HepG2 (cell line): ENCODE results near the gene TESK1. TPM values are rescaled to one million over a fixed set of nuclear protein-coding genes. Genes with fewer than 3 reads are reported as not detected.

ENCODE experiments used
- AKAP8 ChIP-seq: sonication (generic); formaldehyde crosslinking; IDR thresholded peaks from 2 replicates; pipeline ENCODE4 v1.5.1; 2020; ENCODE audit warnings: mild to moderate bottlenecking, missing genetic modification reagents
- ATF6 ChIP-seq: sonication (generic); formaldehyde crosslinking; conservative IDR thresholded peaks from 2 replicates; pipeline ENCODE4 v1.4.0; 2020; ENCODE audit warnings: missing genetic modification reagents
- ATM ChIP-seq: fragments of 450-650 bp; IDR thresholded peaks from 2 replicates; pipeline ENCODE4 v1.7.1; 2017; ENCODE audit warnings: mild to moderate bottlenecking, borderline replicate concordance
- FIP1L1 ChIP-seq: fragments of 200-400 bp; formaldehyde crosslinking; IDR thresholded peaks from 2 replicates; pipeline ENCODE4 v1.6.1; 2018; ENCODE audit warnings: low read depth, mild to moderate bottlenecking, low read length, moderate library complexity, borderline replicate concordance; ENCODE audit not compliant: insufficient read depth
- HIVEP1 ChIP-seq: sonication (generic); formaldehyde crosslinking; IDR thresholded peaks from 2 replicates; pipeline ENCODE4 v1.4.0; 2020; ENCODE audit warnings: mild to moderate bottlenecking, missing genetic modification reagents
- MEIS2 ChIP-seq: sonication (generic); formaldehyde crosslinking; IDR thresholded peaks from 2 replicates; pipeline ENCODE4 v1.9.0; 2021; ENCODE audit warnings: mild to moderate bottlenecking, missing genetic modification reagents
- MTA3 ChIP-seq: sonication (generic); formaldehyde crosslinking; IDR thresholded peaks from 2 replicates; pipeline ENCODE4 v1.4.0; 2020; ENCODE audit warnings: missing genetic modification reagents
- NCOA5 ChIP-seq: sonication (generic); formaldehyde crosslinking; IDR thresholded peaks from 2 replicates; pipeline ENCODE4 v1.4.0; 2020; ENCODE audit warnings: missing genetic modification reagents
- POLR2AphosphoS5 ChIP-seq: IDR thresholded peaks from 2 replicates; pipeline ENCODE4 v1.6.1; 2012; ENCODE audit warnings: low read depth, low read length
- RBM39 ChIP-seq: fragments of 200-400 bp; formaldehyde crosslinking; IDR thresholded peaks from one replicate; pipeline ENCODE4 v1.6.1; 2018; ENCODE audit warnings: antibody characterized with exemption, mild to moderate bottlenecking, low read depth, low read length; ENCODE audit not compliant: poor library complexity, severe bottlenecking
- STAG1 ChIP-seq: sonication (generic); formaldehyde crosslinking; IDR thresholded peaks from 2 replicates; pipeline ENCODE4 v1.4.0; 2020; ENCODE audit warnings: missing genetic modification reagents
- TMF1 ChIP-seq: sonication (generic); formaldehyde crosslinking; IDR thresholded peaks from 2 replicates; pipeline ENCODE4 v1.8.1; 2022; ENCODE audit warnings: low read depth, missing genetic modification reagents
- TOPORS ChIP-seq: sonication (generic); formaldehyde crosslinking; IDR thresholded peaks from 2 replicates; pipeline ENCODE4 v1.8.0; 2023; ENCODE audit warnings: mild to moderate bottlenecking, missing genetic modification reagents
- XBP1 ChIP-seq: sonication (generic); formaldehyde crosslinking; IDR thresholded peaks from 2 replicates; pipeline ENCODE4 v1.5.0; 2020; ENCODE audit warnings: missing genetic modification reagents
- ZBTB14 ChIP-seq: sonication (generic); formaldehyde crosslinking; IDR thresholded peaks from 2 replicates; pipeline ENCODE4 v1.4.0; 2020; ENCODE audit warnings: missing genetic modification reagents
- ZBTB43 ChIP-seq: sonication (generic); formaldehyde crosslinking; conservative IDR thresholded peaks from 2 replicates; pipeline ENCODE4 v1.4.0; 2020; ENCODE audit warnings: missing genetic modification reagents
- ZNF20 ChIP-seq: sonication (generic); formaldehyde crosslinking; IDR thresholded peaks from 2 replicates; pipeline ENCODE4 v1.4.0; 2020; ENCODE audit warnings: mild to moderate bottlenecking, moderate library complexity, missing genetic modification reagents
- ZNF205 ChIP-seq: IDR thresholded peaks from 2 replicates; pipeline ENCODE4 v1.6.1; 2018; ENCODE audit warnings: missing biosample characterization, missing genetic modification reagents
- ZNF232 ChIP-seq: sonication (generic); formaldehyde crosslinking; IDR thresholded peaks from 2 replicates; pipeline ENCODE4 v1.4.0; 2020; ENCODE audit warnings: missing genetic modification reagents, borderline replicate concordance
- ZNF251 ChIP-seq: sonication (generic); formaldehyde crosslinking; IDR thresholded peaks from 2 replicates; pipeline ENCODE4 v1.9.0; 2021; ENCODE audit warnings: mild to moderate bottlenecking, missing genetic modification reagents
- ZNF292 ChIP-seq: sonication (generic); formaldehyde crosslinking; IDR thresholded peaks from 2 replicates; pipeline ENCODE4 v1.8.1; 2022; ENCODE audit warnings: mild to moderate bottlenecking, low read depth, missing genetic modification reagents, borderline replicate concordance
- ZNF34 ChIP-seq: sonication (generic); formaldehyde crosslinking; IDR thresholded peaks from 2 replicates; pipeline ENCODE4 v1.4.0; 2020; ENCODE audit warnings: mild to moderate bottlenecking, missing genetic modification reagents, borderline replicate concordance
- ZNF704 ChIP-seq: sonication (generic); formaldehyde crosslinking; IDR thresholded peaks from 2 replicates; pipeline ENCODE4 v1.8.1; 2023; ENCODE audit warnings: mild to moderate bottlenecking, inconsistent platforms, moderate library complexity, missing genetic modification reagents, borderline replicate concordance
- ZNF749 ChIP-seq: sonication (generic); formaldehyde crosslinking; IDR thresholded peaks from 2 replicates; pipeline ENCODE4 v1.8.0; 2022; ENCODE audit warnings: mild to moderate bottlenecking, missing genetic modification reagents, moderate library complexity, borderline replicate concordance
- ZNF766 ChIP-seq: sonication (generic); formaldehyde crosslinking; IDR thresholded peaks from 2 replicates; pipeline ENCODE4 v1.5.0; 2020; ENCODE audit warnings: missing genetic modification reagents, borderline replicate concordance
- polyA plus RNA-seq, 8 experiments: library from polyadenylated mRNA; depleted of rRNA in 3 of 8; stranded (reverse) in 7 of 8; unstranded in 1 of 8; fragments of >200 nt; fragmentation: Illumina TruSeq in 4 of 8; extraction: Trizol in 4 of 8; gene quantifications; 2 replicates each; pipeline versions ENCODE4 v1.2.1 to v1.2.3, GENCODE V29; 2011 to 2016; ENCODE audit warnings: low read depth in 4 of 8, missing spikeins in 1 of 8, mixed read lengths in 1 of 8; ENCODE audit not compliant: insufficient read depth in 1 of 8
- total RNA-seq, 5 experiments: library from RNA; depleted of rRNA; stranded (reverse); fragments of >200 nt; fragmentation: Illumina TruSeq; extraction: Trizol; gene quantifications; 2 replicates each; pipeline ENCODE4 v1.2.3, GENCODE V29; 2016; ENCODE audit warnings: low read depth in 1 of 5

Gene TESK1
- total and polyA plus RNA-seq, 2 of the 13 experiments (the other 11 are each of a cell fraction or from before 2014, with no cell fraction given), result 7.3 to 13.6 TPM

GRCh38 chr9:35604578-35605350 lies at the start of gene TESK1 (continued):
- TF ChIP-seq AKAP8 (no peak), FIP1L1 (no peak), HIVEP1 (CRISPR knock-in tag) (no peak), ZNF20 (CRISPR knock-in tag) (no peak), RBM39 (no peak), ZNF34 (no peak), ZNF232 (CRISPR knock-in tag) (no peak; the same call in 1 of the 2 replicates), ZNF292 (CRISPR knock-in tag) (no peak), ATF6 (CRISPR knock-in tag) (no peak), ZNF205 (CRISPR knock-in tag) (no peak), TOPORS (0 out of 2 replicates have a peak, but pooled peaks have one; percentile 23), NCOA5 (CRISPR knock-in tag) (no peak), MEIS2 (peak; percentile 77), ZBTB14 (no peak; the same call in 1 of the 2 replicates), ZBTB43 (CRISPR knock-in tag) (no peak; the same call in 1 of the 2 replicates), ZNF766 (CRISPR knock-in tag) (0 out of 2 replicates have a peak, but pooled peaks have one; percentile 54), ZNF704 (0 out of 2 replicates have a peak, but pooled peaks have one; percentile 16), ATM (no peak), XBP1 (CRISPR knock-in tag) (no peak), STAG1 (CRISPR knock-in tag) (peak; percentile 12; the same call in 1 of the 2 replicates), TMF1 (no peak), MTA3 (CRISPR knock-in tag) (no peak), ZNF251 (CRISPR knock-in tag) (no peak), POLR2AphosphoS5 (no peak), ZNF749 (CRISPR knock-in tag) (no peak)
